GM15510 (cell line): ENCODE measurements around the gene DCBLD1.

Experiments
- POLR2A ChIP-seq: IDR thresholded peaks from 3 replicates; pipeline ENCODE4 v1.6.1; 2011; ENCODE audit warnings: borderline replicate concordance; ENCODE audit not compliant: insufficient read length; ENCODE audit errors: extremely low read depth

The DCBLD1 gene

DNA sequence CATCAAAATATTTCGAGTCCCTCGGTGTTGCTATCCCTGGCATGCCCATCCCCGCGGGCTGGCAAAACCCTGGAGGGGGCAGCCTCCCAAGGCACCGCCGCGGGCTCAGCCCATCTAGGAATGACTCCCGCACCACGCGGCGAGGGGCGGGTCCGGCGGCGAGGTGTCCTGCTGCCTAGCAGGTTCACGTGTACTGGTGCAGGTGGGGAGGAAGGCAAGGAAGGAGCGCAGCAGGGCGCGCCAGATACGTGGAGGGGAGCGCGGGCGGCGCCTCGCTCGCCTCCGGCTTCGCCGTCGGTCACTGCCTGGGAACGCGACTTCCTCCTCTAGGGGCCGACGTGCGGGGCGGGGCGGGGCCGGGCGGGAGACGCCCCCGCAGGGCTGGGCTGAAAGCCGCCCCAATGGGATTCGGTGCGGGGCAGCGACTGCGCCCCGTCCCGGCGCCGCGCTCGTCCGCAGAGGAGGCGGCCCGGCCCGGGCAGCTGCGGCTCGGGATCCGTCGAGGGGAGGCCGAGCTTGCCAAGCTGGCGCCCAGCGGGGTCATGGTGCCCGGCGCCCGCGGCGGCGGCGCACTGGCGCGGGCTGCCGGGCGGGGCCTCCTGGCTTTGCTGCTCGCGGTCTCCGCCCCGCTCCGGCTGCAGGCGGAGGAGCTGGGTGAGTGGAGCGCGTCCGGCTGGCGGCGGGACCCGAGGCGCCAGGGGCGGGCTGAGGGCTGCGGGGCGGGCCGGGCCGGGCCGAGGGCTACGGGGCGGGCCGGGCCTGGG lies at the start of gene DCBLD1:
TSS of gene DCBLD1 (plus strand) at position 435 of the 764 bp plus-strand sequence. CDS start at position 543, 108 bp downstream.
- TF ChIP-seq POLR2A, result peak; percentile 57

DNA sequence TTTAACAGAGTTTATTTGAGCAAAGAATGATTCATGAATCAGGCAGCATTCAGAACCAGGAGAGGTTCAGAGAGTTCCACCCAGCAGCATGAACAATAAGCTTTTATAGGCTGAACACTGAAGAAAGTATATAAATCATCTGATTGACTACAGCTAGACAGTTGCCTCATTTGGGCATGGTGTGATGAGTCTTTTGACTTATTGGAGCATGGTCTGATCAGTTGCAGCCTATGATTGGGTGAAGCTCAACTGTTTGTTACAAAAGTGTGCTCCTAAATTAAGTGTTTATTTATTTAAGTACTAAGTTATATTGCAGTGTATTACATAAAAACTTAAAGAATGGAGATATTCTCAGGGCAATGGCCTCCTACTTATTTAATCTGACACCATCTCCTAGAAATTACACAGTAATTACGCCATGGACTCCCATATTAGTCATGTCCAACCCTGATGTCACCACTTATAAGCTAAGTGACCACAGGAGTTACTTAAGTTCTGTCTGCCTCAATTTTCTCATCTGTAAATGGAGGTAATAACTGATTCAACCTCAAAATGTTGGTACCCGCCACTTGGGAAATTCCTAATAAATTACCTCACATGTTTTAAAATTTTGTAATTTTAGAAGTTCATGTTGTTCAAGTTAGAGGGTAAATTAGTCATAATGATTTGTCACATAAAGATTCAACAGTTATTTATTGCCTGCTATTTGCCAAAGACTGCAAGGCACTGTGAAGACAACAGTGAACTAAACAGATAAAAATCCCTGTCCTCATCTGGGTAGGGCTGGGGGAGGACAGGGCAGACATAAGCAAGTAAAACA lies 41.6 kb upstream of the DCBLD1 start:
- TF ChIP-seq POLR2A, result no peak

DNA sequence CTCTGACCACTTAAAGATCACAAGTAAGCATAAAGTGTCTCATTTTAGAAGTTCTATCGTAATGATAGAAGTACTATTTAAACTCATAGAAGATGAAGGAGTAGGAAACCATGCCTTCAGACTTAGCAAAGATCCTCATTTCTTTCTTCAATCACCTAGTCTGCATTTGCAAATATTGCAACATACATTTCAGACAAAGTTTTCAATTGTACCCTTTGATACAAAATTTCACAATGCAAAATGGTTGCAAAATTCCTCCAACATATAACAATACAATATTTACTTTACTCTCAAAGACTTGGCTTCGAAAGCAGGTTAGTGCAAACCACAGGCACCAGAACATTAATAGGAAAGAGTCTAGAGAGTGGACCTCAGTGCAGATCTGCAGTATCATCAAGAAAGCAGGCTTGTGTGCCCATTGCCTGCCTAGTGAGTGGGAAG lies 40.6 kb upstream of the DCBLD1 start:
- TF ChIP-seq POLR2A, result no peak

DNA sequence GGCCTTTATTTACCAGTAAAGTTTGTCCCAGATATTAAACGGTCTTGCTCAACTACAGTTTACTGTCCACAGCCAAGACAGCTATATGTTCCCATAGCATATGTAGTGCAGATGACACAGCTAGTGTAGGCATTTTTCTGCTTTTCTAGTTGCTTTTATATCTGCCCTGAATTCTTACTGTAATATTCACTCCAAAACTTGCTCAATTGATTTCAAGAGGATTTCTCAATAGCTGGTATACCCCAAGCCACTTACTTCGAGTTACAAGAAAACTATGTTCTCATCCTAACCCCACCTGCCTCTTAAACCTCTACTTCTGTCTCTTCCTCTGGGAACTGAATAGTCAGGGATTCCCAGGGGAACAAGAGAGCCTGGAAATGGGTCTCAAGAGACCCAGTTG lies 37.9 kb upstream of the DCBLD1 start:
- no peak for TF ChIP-seq POLR2A

DNA sequence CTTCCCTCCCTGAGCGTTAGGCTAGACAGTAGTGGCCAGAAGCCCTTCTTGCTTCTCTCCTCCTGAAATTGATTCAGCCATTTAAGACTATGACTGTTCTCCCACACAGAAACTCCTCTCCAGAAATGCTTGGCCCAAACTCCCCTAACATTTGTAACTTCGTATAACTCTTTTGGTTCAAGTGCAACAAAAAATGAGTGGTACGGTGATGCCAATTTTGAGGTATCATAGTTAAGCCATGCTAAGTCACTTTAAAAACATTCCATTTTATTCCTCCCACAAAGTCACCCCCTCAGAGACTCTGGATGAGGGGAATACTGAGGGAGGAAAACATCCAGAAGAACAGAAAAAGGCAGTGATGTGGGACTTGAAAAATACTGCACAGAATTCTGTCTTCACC lies 35.6 kb upstream of the DCBLD1 start:
- TF ChIP-seq POLR2A, result no peak

DNA sequence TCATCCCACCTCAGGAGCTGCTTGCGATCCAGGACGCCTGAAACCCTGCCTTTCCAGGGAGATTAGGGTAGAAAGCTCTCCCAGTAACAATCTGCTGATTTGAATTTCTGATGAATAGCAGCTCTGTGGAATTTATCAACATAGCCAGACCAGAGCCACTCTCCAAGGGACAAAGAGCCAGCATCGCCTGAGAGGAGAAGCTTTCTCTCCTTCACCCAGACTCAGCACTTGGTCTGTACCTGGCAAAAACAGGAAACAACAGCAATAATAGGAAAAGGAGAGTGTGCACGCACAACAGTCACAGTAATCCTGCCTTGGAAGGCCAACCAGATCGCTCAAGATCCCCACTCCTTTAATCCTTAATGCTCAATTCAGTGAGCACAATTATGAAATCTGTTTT lies 34.5 kb upstream of the DCBLD1 start:
- no peak for TF ChIP-seq POLR2A

DNA sequence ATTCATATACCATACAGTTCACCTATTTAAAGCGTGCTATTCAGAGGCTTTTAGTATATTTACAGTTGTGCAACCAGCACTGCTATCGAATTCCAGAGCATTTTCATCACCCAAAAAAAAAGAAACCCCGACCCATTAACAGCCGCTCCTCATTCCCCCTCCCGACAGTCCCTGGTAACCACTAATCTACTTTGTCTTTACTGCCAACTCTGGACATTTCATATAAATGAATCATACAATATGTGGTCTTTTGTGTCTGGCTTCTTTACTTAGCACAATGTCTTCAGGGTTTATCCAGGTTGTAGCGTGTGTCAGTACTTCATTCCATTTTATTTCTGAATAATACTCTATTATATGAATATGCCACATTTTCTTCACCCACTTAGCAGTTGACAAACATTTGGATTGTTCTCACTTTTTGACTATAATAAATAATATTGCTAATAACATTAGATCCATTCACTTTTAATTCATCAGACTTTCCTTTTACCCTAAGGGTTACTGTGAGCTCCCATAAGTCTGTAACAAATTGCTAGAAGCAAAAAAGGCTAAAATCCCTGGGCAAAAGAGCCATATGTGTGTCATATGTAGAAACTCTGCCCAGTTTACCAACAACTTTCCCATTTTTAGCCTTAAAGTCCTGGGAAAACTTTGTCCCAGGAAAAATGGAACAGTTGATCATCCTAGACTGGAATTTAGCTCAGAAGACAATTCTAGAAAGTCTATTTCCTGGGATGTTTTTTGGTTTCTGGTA lies 33.6 kb upstream of the DCBLD1 start:
- TF ChIP-seq POLR2A, result no peak

DNA sequence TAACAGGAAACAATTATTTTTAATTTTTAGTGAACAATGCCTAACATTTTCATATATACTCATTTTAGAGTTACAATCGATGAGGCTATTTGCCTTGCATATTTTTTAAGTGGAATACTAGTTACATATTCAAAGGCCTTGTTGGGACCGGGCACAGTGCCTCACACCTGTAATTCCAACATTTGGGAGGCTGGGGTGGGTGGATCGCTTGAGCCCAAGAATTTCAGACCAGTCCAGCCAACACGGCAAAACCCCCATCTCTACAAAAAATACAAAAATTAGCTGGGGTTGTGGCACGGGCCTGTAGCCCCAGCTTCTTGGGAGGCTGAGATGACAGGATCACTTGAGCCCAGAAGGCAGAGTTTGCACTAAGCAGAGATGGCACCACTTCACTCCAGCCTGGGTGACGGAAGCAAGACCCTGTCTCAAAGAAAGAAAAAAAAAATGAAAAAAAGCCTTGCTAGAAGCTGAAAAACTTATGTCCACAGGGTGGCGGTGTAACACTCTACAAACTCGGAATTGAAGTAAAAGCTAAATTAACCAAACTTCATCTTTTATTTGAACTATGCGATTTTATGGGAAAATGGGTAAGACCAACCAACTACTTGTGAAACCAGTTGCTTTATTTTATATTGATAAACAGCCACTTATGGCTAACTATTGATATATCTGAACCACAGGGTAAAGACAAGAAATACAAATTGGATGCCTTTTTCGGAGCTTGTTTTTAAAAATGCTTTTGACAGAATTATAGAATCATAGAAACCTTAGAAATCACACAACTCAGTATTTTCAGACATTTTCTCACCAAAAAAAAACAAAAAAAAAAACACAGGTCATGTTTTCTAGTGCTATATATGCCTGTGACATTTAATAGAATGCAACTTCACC lies 32.7 kb upstream of the DCBLD1 start:
- TF ChIP-seq POLR2A, result no peak

DNA sequence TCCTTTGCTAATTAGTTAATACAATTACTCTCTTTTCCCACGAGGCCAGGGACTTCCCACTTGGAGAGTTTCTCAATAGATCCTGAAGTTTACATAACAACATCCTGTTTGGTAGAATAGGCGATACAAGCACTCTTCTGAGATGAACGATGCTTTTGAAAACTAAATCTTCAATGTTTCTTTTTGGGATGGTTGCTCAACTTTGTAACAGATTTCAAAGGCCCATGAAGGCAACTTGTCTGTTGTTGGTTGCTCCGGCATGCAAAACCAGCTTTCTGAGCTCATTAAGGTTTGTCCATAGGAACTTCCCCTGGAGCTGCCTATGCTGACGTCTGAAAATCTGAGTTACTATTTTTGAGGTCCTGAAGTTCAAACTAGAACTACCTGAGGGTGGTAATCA lies 30.8 kb upstream of the DCBLD1 start:
- TF ChIP-seq POLR2A, result no peak

DNA sequence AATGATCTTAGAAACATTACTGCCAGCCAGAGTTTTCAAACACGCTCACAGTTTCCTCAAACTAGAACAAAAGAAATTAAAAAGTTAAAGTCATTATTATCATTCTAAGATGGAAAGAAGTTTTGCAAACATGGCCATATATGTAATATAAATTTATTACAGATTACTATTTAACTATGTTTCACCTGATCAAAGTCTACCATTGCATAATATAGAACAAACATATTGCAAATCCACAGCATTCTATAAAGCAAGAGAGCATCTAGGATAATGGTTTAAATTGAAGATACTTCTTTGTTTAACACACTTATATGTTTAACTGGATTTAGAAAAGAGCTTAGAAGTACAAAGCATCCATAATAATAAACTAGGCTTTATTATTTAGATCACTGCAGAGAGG lies 26.2 kb upstream of the DCBLD1 start:
- TF ChIP-seq POLR2A, result no peak

DNA sequence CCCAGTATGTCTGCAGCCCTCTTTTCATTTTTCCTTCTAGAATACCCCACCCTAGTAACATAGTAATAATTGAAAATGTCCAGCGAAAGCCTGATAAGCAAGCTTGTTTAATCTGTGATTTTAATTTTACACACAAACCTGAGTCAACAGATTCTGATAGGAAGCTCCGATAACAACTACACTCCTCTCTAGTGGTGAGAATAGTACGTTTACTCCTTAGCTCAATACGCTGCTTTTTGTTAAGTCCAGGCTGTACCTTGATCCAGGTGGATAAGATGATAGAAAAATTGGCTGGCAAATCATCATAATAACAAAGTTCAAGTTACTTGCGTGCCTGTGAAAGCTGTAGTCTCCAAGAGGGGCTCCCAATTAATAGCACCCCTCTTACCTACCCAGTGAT lies 25.5 kb upstream of the DCBLD1 start:
- TF ChIP-seq POLR2A, result no peak

DNA sequence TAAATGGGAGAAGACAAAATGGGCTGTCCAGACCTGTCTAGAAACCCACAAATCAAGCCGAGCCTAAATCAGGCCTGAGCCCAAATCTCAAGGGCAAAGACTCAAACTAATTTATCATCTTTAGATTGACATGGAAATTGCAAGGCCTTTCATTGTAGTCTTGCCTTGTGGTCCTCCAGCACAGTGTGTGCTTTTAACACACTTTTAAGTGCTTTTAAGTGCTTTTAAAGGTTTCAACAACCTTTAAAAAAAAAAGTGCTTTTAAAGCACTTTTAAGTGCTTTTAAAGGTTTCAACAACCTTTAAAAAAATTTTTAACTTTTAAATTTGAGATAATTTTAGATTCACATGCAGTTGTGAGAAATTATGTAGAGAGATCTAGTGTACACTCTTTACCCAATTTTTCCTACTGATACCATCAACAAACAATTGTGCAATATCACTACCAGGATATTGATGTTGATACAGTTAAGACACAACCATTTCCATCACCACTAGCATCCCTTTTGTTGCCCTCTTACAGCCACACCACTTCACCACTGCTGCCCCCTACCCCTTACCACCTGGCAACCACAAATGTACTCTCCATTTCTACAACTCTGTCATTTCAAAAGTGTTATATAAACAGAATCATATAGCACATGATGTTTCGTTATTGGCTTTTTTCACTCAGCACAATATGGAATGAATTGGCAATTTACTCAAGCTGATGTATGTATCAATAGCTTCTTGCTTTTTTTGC lies 23.1 kb upstream of the DCBLD1 start:
- TF ChIP-seq POLR2A, result no peak
